H1 (cell line): Measurements from ENCODE around the gene LMAN2. TPM values are rescaled to one million over a fixed set of nuclear protein-coding genes. Genes with fewer than 3 reads are reported as not detected.

Source experiments
- CTCF ChIA-PET: fragments of 300-600 bp; sonication (Branson Sonifier 250); formaldehyde crosslinking; loops from one replicate; lab custom pipeline; 2021; ENCODE audit not compliant: partially characterized antibody; lab: Charles Lee
- POLR2A ChIA-PET: fragments of 300-600 bp; sonication (Branson Sonifier 250); formaldehyde crosslinking; loops from one replicate; lab custom pipeline; 2021; ENCODE audit warnings: inconsistent platforms; ENCODE audit not compliant: partially characterized antibody; lab: Charles Lee
- DNase-seq, 2 experiments: peaks; one replicate each; pipeline versions ENCODE4 v3.0.0 to v3.0.0-alpha.2; 2010 to 2022; ENCODE audit warnings: low spot score in 2 of 2, low read depth in 1 of 2, mixed read lengths in 1 of 2
- FAIRE-seq: peaks from 2 replicates; lab custom pipeline; 2011; peaks lifted over from hg19 to GRCh38; lab: Jason Lieb, UNC
- H2AFZ ChIP-seq: 2 replicates; pipeline ENCODE4 v1.8.1; 2012; ENCODE audit warnings: low read length, inconsistent platforms
- H2AK5ac ChIP-seq: 2 replicates; pipeline ENCODE4 v1.6.1; 2013; ENCODE audit warnings: low read depth, low read length
- H2BK120ac ChIP-seq: replicated peaks from 2 replicates; pipeline ENCODE3; 2013; ENCODE audit warnings: low read depth, low read length, inconsistent platforms
- H2BK12ac ChIP-seq: 2 replicates; pipeline ENCODE4 v1.6.1; 2013; ENCODE audit warnings: low read depth, low read length
- H2BK15ac ChIP-seq: 2 replicates; pipeline ENCODE4 v1.6.1; 2013; ENCODE audit warnings: low read length
- H2BK20ac ChIP-seq: 2 replicates; pipeline ENCODE4 v1.6.1; 2013; ENCODE audit warnings: low read length
- H2BK5ac ChIP-seq: 2 replicates; pipeline ENCODE4 v1.6.1; 2013; ENCODE audit warnings: low read depth, low read length
- H3K14ac ChIP-seq: 2 replicates; pipeline ENCODE4 v1.6.1; 2013; ENCODE audit warnings: inconsistent platforms; ENCODE audit not compliant: insufficient read length
- H3K18ac ChIP-seq: 2 replicates; pipeline ENCODE4 v1.6.1; 2013; ENCODE audit warnings: low read length; ENCODE audit errors: extremely low read depth
- H3K23ac ChIP-seq: 2 replicates; pipeline ENCODE4 v1.6.1; 2013; ENCODE audit warnings: inconsistent platforms; ENCODE audit not compliant: insufficient read length
- H3K23me2 ChIP-seq: 2 replicates; pipeline ENCODE4 v1.6.1; 2013; ENCODE audit warnings: low read depth, low read length
- H3K27ac ChIP-seq: 2 replicates; pipeline ENCODE4 v1.6.1; 2011; ENCODE audit warnings: low read depth, low read length, inconsistent platforms
- H3K27me3 ChIP-seq, 4 experiments: replicated peaks in 1 of 4; 1 replicate in 1 of 4; 2 replicates in 3 of 4; pipeline versions ENCODE4 v1.6.1 to v1.8.1; 2011 to 2013; ENCODE audit warnings: low read length in 3 of 4, mild to moderate bottlenecking in 3 of 4, inconsistent platforms in 2 of 4, mixed read lengths in 2 of 4, moderate library complexity in 1 of 4; ENCODE audit not compliant: control insufficient read depth in 3 of 4, insufficient read depth in 3 of 4; ENCODE audit errors: extremely low read depth in 1 of 4
- H3K36me3 ChIP-seq, 4 experiments: 2 replicates each; pipeline versions ENCODE4 v1.6.1 to v1.8.1; 2011 to 2013; ENCODE audit warnings: mild to moderate bottlenecking in 4 of 4, low read length in 3 of 4, moderate library complexity in 2 of 4, control low read depth in 1 of 4, inconsistent platforms in 1 of 4; ENCODE audit not compliant: insufficient read depth in 4 of 4, control insufficient read depth in 2 of 4
- H3K4ac ChIP-seq: replicated peaks from 2 replicates; pipeline ENCODE3; 2013; ENCODE audit warnings: low read length, low read depth, mixed read lengths, inconsistent platforms; ENCODE audit not compliant: insufficient read length
- H3K4me1 ChIP-seq, 4 experiments: replicated peaks in 1 of 4; 1 replicate in 1 of 4; 2 replicates in 3 of 4; pipeline versions ENCODE4 v1.6.1 to v1.8.1; 2011 to 2013; ENCODE audit warnings: low read length in 3 of 4, inconsistent platforms in 2 of 4, mixed read lengths in 1 of 4; ENCODE audit not compliant: insufficient read depth in 4 of 4, control insufficient read depth in 3 of 4
- H3K4me2 ChIP-seq, 2 experiments: 2 replicates each; pipeline versions ENCODE4 v1.6.1 to v1.8.1; 2011 to 2013; ENCODE audit warnings: low read depth in 2 of 2, low read length in 2 of 2, control low read depth in 1 of 2, inconsistent platforms in 1 of 2, mild to moderate bottlenecking in 1 of 2; ENCODE audit not compliant: insufficient read depth in 1 of 2
- H3K4me3 ChIP-seq, 4 experiments: fragments of 200-600, 300-600 bp in 1 of 4; sonication (generic), shearing (Covaris generic), sonication (Bioruptor Twin) in 1 of 4; 2 replicates each; pipeline versions ENCODE4 v1.5.1 to v1.8.1; 2011 to 2016; ENCODE audit warnings: low read length in 4 of 4, low read depth in 3 of 4, control low read depth in 2 of 4, inconsistent platforms in 2 of 4, mild to moderate bottlenecking in 2 of 4, mixed read lengths in 1 of 4, moderate library complexity in 1 of 4; ENCODE audit not compliant: insufficient read depth in 2 of 4; ENCODE audit errors: extremely low read depth in 1 of 4
- H3K56ac ChIP-seq: replicated peaks from 2 replicates; pipeline ENCODE3; 2013; ENCODE audit warnings: low read depth, mild to moderate bottlenecking, mixed read lengths, low read length, inconsistent platforms; ENCODE audit not compliant: insufficient read length
- H3K79me1 ChIP-seq: 2 replicates; pipeline ENCODE4 v1.6.1; 2013; ENCODE audit warnings: low read depth, low read length, control low read depth
- H3K79me2 ChIP-seq, 2 experiments: 2 replicates each; pipeline versions ENCODE4 v1.6.1 to v1.8.1; 2012 to 2013; ENCODE audit warnings: low read length in 2 of 2, mild to moderate bottlenecking in 2 of 2, inconsistent platforms in 1 of 2; ENCODE audit not compliant: insufficient read depth in 2 of 2, control insufficient read depth in 1 of 2
- H3K9ac ChIP-seq, 4 experiments: replicated peaks in 1 of 4; 1 replicate in 1 of 4; 2 replicates in 3 of 4; pipeline versions ENCODE4 v1.6.1 to v1.8.1; 2011 to 2013; ENCODE audit warnings: low read depth in 3 of 4, low read length in 3 of 4, control low read depth in 2 of 4, mild to moderate bottlenecking in 2 of 4, moderate library complexity in 2 of 4, inconsistent platforms in 1 of 4; ENCODE audit errors: extremely low read depth in 1 of 4
- H3K9me3 ChIP-seq, 2 experiments: 2 replicates each; pipeline versions ENCODE4 v1.6.1 to v1.8.1; 2012 to 2013; ENCODE audit warnings: mild to moderate bottlenecking in 2 of 2, moderate library complexity in 2 of 2, control low read depth in 1 of 2, inconsistent platforms in 1 of 2, low read depth in 1 of 2, low read length in 1 of 2, mixed read lengths in 1 of 2; ENCODE audit not compliant: insufficient read depth in 2 of 2
- H4K20me1 ChIP-seq, 2 experiments: replicated peaks in 1 of 2; 2 replicates each; pipeline versions ENCODE3 to v1.8.1; 2011 to 2013; ENCODE audit warnings: inconsistent platforms in 2 of 2, low read length in 2 of 2, mild to moderate bottlenecking in 1 of 2; ENCODE audit not compliant: insufficient read depth in 2 of 2, control insufficient read depth in 1 of 2
- H4K5ac ChIP-seq: 2 replicates; pipeline ENCODE4 v1.6.1; 2013; ENCODE audit warnings: low read length, low read depth, mixed read lengths, inconsistent platforms; ENCODE audit not compliant: insufficient read length
- H4K8ac ChIP-seq: 2 replicates; pipeline ENCODE4 v1.8.0; 2013; ENCODE audit warnings: mild to moderate bottlenecking, moderate library complexity, low read length, inconsistent platforms; ENCODE audit not compliant: insufficient read depth; ENCODE audit errors: extremely low read depth
- H4K91ac ChIP-seq: replicated peaks from 2 replicates; pipeline ENCODE3; 2013; ENCODE audit warnings: low read length, mixed read lengths, inconsistent platforms; ENCODE audit not compliant: insufficient read length
- WGBS, 2 experiments: shearing (Covaris generic) in 1 of 2; methylation state at CpG; one replicate each; pipeline versions ENCODE4 v1.1.6 to v1.1.7; 2013 to 2015; ENCODE audit warnings: low lambda C conversion rate in 2 of 2, mixed read lengths in 2 of 2, inconsistent platforms in 1 of 2, low coverage in 1 of 2, missing lambda C conversion rate in 1 of 2; ENCODE audit not compliant: insufficient replicate concordance in 2 of 2, insufficient coverage in 1 of 2, insufficient read length in 1 of 2; ENCODE audit errors: extremely low coverage in 1 of 2, missing lambda C conversion rate in 1 of 2; 5-methylcytosine and 5-hydroxymethylcytosine counted together
- polyA plus RNA-seq, 7 experiments: library from polyadenylated mRNA; depleted of rRNA in 3 of 7; stranded (reverse) in 5 of 7; unstranded in 2 of 7; fragments of >200 nt in 5 of 7; fragments of 200-250 nt in 2 of 7; gene quantifications; 1 replicate in 5 of 7; 2 replicates in 1 of 7; 4 replicates in 1 of 7; pipeline versions ENCODE4 v1.2.1 to v1.2.3, GENCODE V29; 2011 to 2013; ENCODE audit warnings: missing spikeins in 2 of 7, mixed read lengths in 2 of 7
- total RNA-seq: library from RNA; stranded (reverse); fragmentation: NEBNext Ultra II Directional; extraction: Animal tissue kit (Norgen Biotek cat#: 25700); gene quantifications from 2 replicates; pipeline ENCODE4 v1.2.1, GENCODE V29; 2021

The LMAN2 gene
- total and polyA plus RNA-seq, 2 of the 8 experiments (the other 6 are each of a cell fraction or from before 2014, with no cell fraction given): 116 to 225 TPM

GRCh38 chr5:177336603-177337494, 14.6 kb downstream of the LMAN2 start:
- H3K4me2 ChIP-seq: no peak overlapping the region; a peak in 1 of 4 replicates
- H3K4me1 ChIP-seq: peaks cover 0 to 5% (median 3%) of the 10 kb centered on the region in 4 experiments; a peak in 4 of 7 replicates
- H3K4me3 ChIP-seq: no peak overlapping the region
- H2BK12ac ChIP-seq: no peak overlapping the region
- H3K4ac ChIP-seq: no peak overlapping the region
- H4K8ac ChIP-seq: peak overlapping the region; percentile 68; the same call in 1 of the 2 replicates
- peaks cover 9% of the 10 kb centered on the region for H3K79me1 ChIP-seq
- ChIA-PET CTCF (interaction anchor here (0.7 to 10.3 kb wide), 12 partner anchors 9 to 90 kb away, joined by 3 to 100 read pairs (median 6); partner anchors contain the start of gene LMAN2), POLR2A (interaction anchor here (0.6 to 2.0 kb wide), 7 partner anchors 9 to 1283 kb away, joined by 3 to 7 read pairs (median 5); partner anchors contain the start of gene LMAN2)
- H2BK120ac ChIP-seq: no peak overlapping the region
- H4K91ac ChIP-seq: no peak overlapping the region
- peaks cover 0 to 15% of the 10 kb centered on the region in 2 experiments for H4K20me1 ChIP-seq
- H3K18ac ChIP-seq: no peak overlapping the region; the same call in 1 of the 2 replicates
- H2BK5ac ChIP-seq: peak overlapping the region; percentile 60
- no peak overlapping the region for H3K56ac ChIP-seq
- H2BK20ac ChIP-seq: no peak overlapping the region
- no peak overlapping the region for H2AK5ac ChIP-seq
- no peaks in the 10 kb centered on the region for H3K23me2 ChIP-seq
- no peak overlapping the region for H3K23ac ChIP-seq
- peaks cover 22 to 33% (median 30%) of the 10 kb centered on the region in 4 experiments for H3K36me3 ChIP-seq
- H2BK15ac ChIP-seq: no peak overlapping the region
- H3K9ac ChIP-seq: no peak overlapping the region
- peak overlapping the region; percentile 64; the same call in 1 of the 2 replicates for H3K27ac ChIP-seq
- no peak for FAIRE-seq
- no peak overlapping the region for H2AFZ ChIP-seq
- 90% methylated on average over 36 of the region's 36 CpGs; no CpG with 5 or more reads in 1 of the 2 experiments for WGBS, 2 experiments
- no peak for DNase-seq
- H4K5ac ChIP-seq: no peak overlapping the region
- H3K9me3 ChIP-seq: no peaks in the 10 kb centered on the region
- peaks cover 3 to 14% of the 10 kb centered on the region in 2 experiments; a peak in 2 of 4 replicates for H3K79me2 ChIP-seq
- no peaks in the 10 kb centered on the region for H3K27me3 ChIP-seq
- no peak overlapping the region for H3K14ac ChIP-seq
